GM18519 (cell line): ENCODE results near the gene ARHGEF40.

Source experiments
- ATAC-seq: cut with Tn5 transposase; IDR thresholded peaks from one replicate; pipeline ENCODE4 v1.9.1; 2021; ENCODE audit warnings: mild to moderate bottlenecking, moderate library complexity; ENCODE audit not compliant: unreplicated experiment, low FRiP score

Gene ARHGEF40

GRCh38 chr14:21070083-21070609 is at the start of gene ARHGEF40:
Gene ARHGEF40, plus strand, starts transcription at chr14:21070304. Its CDS starts 93 bp downstream, at chr14:21070397.
- no peak for ATAC-seq

DNA sequence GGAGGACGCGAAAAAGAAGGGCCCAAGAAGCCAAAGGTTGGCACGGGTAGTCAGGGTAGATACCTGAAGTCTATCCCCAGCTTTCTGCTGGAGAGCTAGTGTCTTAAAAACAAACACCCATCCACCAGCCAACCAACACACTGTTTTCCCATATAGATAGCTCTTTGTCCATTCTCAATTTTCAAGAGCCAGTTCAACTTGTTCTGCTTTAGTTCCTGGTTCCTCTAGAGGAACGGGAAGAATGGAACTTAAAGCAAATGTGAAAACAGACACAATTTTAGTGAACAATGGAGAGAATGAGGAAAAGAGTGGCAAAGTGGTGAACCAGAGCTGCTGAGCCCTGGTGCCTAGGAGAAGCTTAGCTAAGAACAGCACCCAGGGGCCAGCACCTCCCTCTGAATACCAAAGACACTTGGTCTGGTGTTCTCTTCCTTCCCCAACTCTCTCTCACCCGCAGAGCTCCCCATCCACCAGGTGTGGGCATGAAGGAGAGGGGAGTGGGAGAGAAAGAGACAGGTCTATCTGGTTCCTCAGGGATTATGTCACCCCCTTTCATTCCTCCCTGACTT is 49.0 kb upstream of the ARHGEF40 start:
- ATAC-seq: no peak

- no peak for ATAC-seq
Observed at GRCh38 chr14:21022686-21023085, 47.4 kb upstream of the ARHGEF40 start.

DNA sequence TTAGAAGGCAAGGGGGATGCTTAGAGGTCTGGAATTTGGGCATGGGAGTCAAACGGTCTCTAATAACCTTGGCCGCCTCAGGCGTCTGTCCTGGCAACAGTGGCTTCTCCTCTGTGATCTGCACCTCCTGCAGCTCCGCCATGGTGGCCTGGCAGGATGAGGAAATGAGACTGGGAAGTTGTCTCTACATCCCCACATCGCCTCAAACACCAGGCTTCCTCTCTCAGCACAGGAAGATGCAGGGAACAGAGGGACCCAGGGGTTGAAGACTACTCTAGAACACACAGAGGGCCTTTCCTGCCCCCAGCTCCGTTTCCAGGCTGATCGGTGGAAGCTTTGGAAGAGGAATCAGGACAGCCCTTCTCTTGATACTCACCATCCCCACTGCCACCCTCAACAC is 46.9 kb upstream of the ARHGEF40 start:
- ATAC-seq: no peak

DNA sequence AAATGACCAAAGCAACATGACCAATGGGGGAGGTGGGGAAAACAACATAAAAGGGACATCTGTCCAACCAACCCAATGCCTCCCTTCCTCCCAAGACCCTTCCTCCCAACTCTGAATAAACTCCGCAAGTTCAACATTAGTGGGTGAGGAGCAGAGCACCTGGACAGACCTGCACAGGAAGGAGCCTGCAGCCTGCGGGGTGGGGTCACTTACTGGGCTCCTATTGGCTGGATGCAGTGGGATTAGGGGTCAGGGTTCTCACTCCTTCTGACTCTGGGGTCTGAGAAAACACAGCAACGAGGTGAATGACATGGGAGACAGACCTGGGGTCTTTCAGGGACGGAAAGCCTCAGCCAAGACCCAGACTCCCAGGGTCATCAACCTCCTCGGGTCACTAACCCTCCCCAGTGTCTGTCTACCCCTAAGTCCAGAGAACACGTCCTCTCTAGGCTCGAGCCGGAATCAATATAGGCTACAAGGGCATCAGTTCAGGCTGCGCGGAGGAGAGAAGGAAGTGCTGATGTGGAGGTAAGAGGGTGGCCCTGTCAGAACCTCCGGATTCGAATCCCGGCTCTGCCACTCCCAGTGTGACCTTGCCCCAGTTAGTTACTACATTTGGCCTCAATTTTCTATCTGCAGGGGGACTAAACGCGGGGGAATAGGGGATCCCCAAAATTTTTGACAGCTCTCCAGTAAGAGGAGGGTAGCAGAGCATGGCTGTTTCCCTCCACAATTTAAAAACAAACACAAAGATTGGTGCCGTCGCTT is 46.1 kb upstream of the ARHGEF40 start:
- ATAC-seq: no peak

- no peak for ATAC-seq
Observed at GRCh38 chr14:21024585-21025370, 45.3 kb upstream of the ARHGEF40 start, which contains the start of gene NDRG2. Gene NDRG2, minus strand, starts transcription at chr14:21025061. Its CDS starts 1,746 bp downstream, at chr14:21023315.

DNA sequence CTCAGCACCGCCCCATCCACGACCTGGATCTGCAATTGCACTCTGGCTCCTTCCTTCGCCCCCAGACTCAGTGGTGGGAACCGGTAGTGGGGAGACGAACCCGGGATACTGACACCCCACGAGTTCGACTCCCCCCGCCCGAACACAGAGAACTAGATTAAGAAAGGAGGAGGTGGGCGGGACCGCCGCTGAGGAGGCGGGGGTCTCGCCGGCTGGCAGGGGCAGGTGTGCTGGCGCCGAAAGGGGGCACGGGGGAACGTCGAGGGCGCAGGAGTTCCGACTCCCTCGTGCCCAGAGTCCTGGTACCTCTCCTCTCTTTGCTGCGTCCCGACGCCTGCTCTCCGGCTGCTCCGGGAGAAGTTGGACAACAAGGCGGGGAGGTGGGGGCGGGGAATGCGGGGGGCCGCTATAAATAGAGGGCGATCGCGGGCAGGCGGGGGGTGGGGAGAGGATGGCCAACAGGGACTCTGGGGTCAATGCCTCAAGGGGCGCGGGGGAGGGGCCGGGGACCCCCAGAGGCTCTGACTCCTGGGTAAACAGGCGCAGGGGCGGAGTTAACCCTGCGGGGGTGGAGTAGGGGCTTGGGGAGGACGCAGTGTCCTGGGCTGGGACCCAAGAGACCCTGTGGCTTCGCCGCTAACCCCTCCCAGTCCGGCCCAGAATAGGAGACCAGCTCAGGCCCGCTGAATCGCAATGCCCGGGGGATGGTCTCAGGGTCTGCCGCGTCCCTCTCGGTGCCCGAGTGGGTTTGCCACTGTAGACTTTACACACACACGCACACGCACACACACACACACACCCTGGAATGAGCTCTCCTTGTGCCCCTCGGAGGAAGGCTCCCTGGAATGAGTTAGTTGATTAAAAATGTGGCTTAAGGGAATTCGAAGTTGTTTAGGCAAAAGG is 44.5 kb upstream of the ARHGEF40 start:
- ATAC-seq: no peak

- ATAC-seq: no peak
Observed at GRCh38 chr14:21026274-21026987, 43.7 kb upstream of the ARHGEF40 start.

DNA sequence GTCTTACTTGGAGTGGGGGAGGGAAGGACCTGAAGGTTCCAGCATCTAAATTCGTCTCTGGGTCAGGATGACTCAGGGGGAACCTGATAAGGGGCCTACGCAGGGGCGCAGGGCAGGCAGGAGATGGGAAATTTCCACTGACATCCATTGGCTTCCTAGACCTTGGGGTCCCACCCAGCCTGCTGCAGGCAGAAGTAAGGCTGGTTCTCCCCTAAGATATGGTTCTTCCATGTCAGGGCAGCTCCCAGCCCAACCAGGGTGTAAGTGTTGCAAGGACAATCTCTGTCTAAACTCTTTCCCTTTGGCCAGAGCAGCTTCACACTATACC is 43.2 kb upstream of the ARHGEF40 start:
- ATAC-seq: no peak

DNA sequence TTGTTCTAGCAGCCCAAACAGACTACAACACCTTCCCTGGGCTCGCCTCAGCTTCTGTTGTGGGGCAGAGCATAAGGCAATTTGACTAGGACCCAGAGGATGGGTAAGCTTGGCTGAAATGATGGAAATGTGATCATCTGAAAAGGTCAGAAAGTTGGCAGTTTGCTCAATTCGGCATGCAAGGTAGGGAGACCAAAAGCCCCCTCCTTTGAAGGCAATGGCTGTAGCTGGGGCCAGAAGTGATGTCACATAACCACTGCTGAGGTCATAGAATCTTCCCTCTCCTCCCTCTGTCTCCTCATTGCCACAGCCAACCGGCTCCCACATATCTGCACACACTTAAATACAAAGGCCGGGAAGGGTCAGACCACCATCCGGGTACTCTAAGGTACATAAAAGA is 40.2 kb upstream of the ARHGEF40 start, which contains the start of gene TPPP2:
Gene TPPP2 (plus strand): TSS at position 301 of the 400 bp plus-strand sequence. CDS start 365 bp downstream, outside the sequence.
- no peak for ATAC-seq

GRCh38 chr14:21030531-21030930 is 39.6 kb upstream of the ARHGEF40 start:
- no peak for ATAC-seq

GRCh38 chr14:21032326-21033132 is 37.6 kb upstream of the ARHGEF40 start:
- no peak for ATAC-seq

GRCh38 chr14:21033133-21033698 is 36.9 kb upstream of the ARHGEF40 start:
- ATAC-seq: no peak

DNA sequence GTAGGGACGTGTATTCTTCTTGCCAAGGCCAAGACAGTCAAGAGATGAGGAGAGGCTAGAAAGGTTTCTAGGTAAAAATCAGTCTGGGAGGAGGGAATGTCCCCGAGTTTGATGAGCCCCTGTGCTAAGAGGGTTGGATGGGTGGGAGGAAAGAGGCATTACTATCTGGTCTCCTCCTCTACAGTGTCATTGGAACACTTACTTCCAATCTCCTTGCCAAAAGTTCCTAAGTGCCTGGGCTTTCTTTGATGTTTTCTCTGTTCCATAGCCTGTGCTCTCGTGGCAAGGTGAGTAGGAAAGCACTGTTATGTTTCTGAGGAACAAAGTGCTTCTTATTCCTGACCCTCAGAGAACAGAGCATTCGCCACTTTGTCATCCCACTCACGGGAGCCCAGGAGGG is 35.4 kb upstream of the ARHGEF40 start, which contains the start of gene RNASE13:
Gene RNASE13 (minus strand): TSS at position 101 of the 400 bp plus-strand sequence. CDS start 519 bp downstream, outside the sequence.
- no peak for ATAC-seq

DNA sequence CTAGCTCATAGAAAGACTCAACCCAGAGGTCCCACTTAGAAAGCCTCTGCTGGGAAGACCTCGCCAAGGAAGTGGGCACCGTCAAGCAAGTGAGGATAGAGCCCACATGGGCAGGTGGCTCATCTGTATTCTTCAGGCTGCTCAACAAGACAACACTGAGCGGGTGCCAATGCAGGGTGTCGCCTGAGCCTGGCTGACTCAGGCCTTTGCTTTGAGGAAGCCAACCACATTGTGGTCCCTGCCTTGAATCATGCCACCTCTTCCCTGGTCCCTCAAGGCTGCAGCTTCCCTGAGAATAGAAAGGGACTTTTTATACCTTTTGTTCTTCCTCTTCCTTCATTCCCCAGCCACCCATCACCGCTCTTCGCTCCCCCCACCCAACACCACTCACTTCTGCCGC is 33.4 kb upstream of the ARHGEF40 start:
- ATAC-seq: no peak

GRCh38 chr14:21037156-21037555 is 32.9 kb upstream of the ARHGEF40 start:
- no peak for ATAC-seq

DNA sequence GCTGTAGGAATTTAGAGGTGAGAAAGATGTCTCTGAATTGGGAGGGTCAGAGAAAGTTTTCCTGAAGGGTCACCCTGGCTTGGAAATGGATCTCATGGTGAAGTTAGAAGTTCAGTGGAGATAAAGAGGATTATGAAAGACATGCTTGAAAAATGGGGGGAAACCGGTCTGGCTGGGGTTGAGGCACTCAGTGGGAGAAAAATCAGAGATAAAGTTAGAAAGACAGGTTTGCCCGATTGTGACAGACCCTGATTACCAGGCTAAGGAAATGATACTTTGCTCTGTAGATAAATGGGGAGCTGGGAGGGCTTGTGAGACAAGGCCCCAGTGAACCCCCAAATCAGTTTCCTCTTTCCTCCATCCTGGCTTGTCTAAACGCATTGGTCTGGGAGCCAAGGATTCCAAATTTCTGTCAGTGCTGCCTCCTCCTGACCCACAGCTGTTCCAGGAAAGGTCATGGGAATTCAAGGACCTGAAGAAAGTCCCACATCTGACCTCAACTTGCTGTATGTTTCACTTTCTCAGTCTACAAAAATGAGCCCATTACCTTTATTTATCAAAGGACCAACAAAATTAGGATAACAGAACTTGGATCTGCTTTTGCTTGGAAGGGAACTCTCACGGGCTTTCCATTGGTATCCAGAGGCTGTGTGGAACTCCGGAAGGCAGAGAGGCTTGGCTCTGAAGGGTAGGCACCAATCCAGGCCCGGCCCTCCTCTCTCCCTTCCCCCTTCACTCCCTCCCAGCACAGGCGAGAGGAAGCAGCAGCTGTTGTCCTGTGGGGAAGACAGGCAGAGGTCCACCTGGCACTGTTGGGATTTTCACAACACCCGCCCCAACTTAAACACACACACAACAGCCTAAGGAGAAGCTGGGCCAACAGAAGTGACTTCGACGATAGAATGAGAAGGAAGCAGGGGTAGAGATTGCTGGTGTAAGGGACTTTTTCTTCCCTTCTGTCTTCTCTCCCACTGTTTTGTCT is 31.4 kb upstream of the ARHGEF40 start:
- ATAC-seq: no peak
